NB4 (cell line): Measurements from ENCODE around the gene ZNRF3.

ENCODE experiments used
- CTCF ChIP-seq: IDR thresholded peaks from one replicate; pipeline ENCODE4 v1.5.1; 2012; ENCODE audit warnings: low read depth, low read length
- MYC ChIP-seq: IDR thresholded peaks from 2 replicates; pipeline ENCODE4 v1.6.1; 2011; ENCODE audit warnings: low read depth, low read length
- POLR2A ChIP-seq: IDR thresholded peaks from 2 replicates; pipeline ENCODE4 v1.6.1; 2011; ENCODE audit warnings: mild to moderate bottlenecking; ENCODE audit not compliant: insufficient read length; ENCODE audit errors: extremely low read depth

GRCh38 chr22:29028468-29028867 is 145.1 kb downstream of the ZNRF3 start:
- TF ChIP-seq POLR2A, result no peak
- no peak for TF ChIP-seq CTCF
- no peak for TF ChIP-seq MYC
